Type B pancreatic cell (in vitro differentiated cells): ENCODE data around the gene SDR42E1. TPM values are rescaled to one million over a fixed set of nuclear protein-coding genes. Genes with fewer than 3 reads are reported as not detected.

Experiments used
- DNase-seq: peaks from one replicate; pipeline ENCODE4 v3.0.0; 2021; ENCODE audit warnings: mixed read lengths; ENCODE audit not compliant: unreplicated experiment; ENCODE audit errors: extremely low spot score
- H3K27ac Mint-ChIP-seq: 2 replicates; pipeline ENCODE4 v1.8.0; 2021; ENCODE audit warnings: mild to moderate bottlenecking, mixed read lengths
- H3K27me3 Mint-ChIP-seq: 2 replicates; pipeline ENCODE4 v1.8.0; 2021; ENCODE audit warnings: mixed read lengths
- H3K36me3 Mint-ChIP-seq: 2 replicates; pipeline ENCODE4 v1.8.0; 2021; ENCODE audit warnings: mixed read lengths
- H3K4me1 Mint-ChIP-seq: one replicate; pipeline ENCODE4 v1.8.0; 2021; ENCODE audit warnings: mixed read lengths; ENCODE audit not compliant: unreplicated experiment
- H3K4me3 Mint-ChIP-seq: 2 replicates; pipeline ENCODE4 v1.8.0; 2021; ENCODE audit warnings: mild to moderate bottlenecking, mixed read lengths
- H3K9me3 Mint-ChIP-seq: 2 replicates; pipeline ENCODE4 v1.8.0; 2021; ENCODE audit warnings: mixed read lengths
- CTCF ChIP-seq: fragments of 200-600 bp; sonication (generic); conservative IDR thresholded peaks from 2 replicates; pipeline ENCODE4 v1.5.0; 2021; ENCODE audit warnings: antibody characterized with exemption, mild to moderate bottlenecking
- total RNA-seq: library from RNA; stranded (reverse); gene quantifications from 2 replicates; pipeline ENCODE4 v1.2.1, GENCODE V29; 2021; ENCODE audit warnings: low replicate concordance

Gene SDR42E1
- total RNA-seq, 1 donor from 2014 or later: not detected

- H3K4me3 Mint-ChIP-seq: no peak overlapping the region
- H3K36me3 Mint-ChIP-seq: no peaks in the 10 kb centered on the region
- peaks cover 4% of the 10 kb centered on the region for H3K9me3 Mint-ChIP-seq
- TF ChIP-seq CTCF: no peak
- H3K27me3 Mint-ChIP-seq: peaks cover 15% of the 10 kb centered on the region
- peaks cover 4% of the 10 kb centered on the region for H3K4me1 Mint-ChIP-seq
- no peak for DNase-seq
- no peak overlapping the region for H3K27ac Mint-ChIP-seq
Observed at GRCh38 chr16:82037666-82038065, 26.4 kb upstream of the SDR42E1 start.

GRCh38 chr16:82037251-82037650 is 26.0 kb upstream of the SDR42E1 start:
- H3K4me1 Mint-ChIP-seq: peaks cover 4% of the 10 kb centered on the region
- H3K36me3 Mint-ChIP-seq: no peaks in the 10 kb centered on the region
- no peak for DNase-seq
- no peak overlapping the region for H3K4me3 Mint-ChIP-seq
- H3K9me3 Mint-ChIP-seq: peaks cover 4% of the 10 kb centered on the region
- TF ChIP-seq CTCF: no peak
- H3K27ac Mint-ChIP-seq: no peak overlapping the region
- H3K27me3 Mint-ChIP-seq: peaks cover 18% of the 10 kb centered on the region

GRCh38 chr16:82034981-82035612 is 23.8 kb upstream of the SDR42E1 start, which contains the start of gene HSD17B2:
Gene HSD17B2, plus strand, starts transcription at chr16:82035253. Its CDS starts 172 bp downstream, at chr16:82035425.
- no peak for TF ChIP-seq CTCF
- H3K36me3 Mint-ChIP-seq: no peaks in the 10 kb centered on the region
- H3K9me3 Mint-ChIP-seq: no peaks in the 10 kb centered on the region
- H3K27ac Mint-ChIP-seq: peak within 1 kb of the TSS; percentile 37
- H3K4me3 Mint-ChIP-seq: peak within 1 kb of the TSS; percentile 60
- H3K27me3 Mint-ChIP-seq: peaks cover 19% of the 10 kb centered on the region
- H3K4me1 Mint-ChIP-seq: peaks cover 4% of the 10 kb centered on the region
- DNase-seq: no peak

GRCh38 chr16:82033683-82034300 is 22.5 kb upstream of the SDR42E1 start:
- H3K27ac Mint-ChIP-seq: no peak overlapping the region
- no peaks in the 10 kb centered on the region for H3K9me3 Mint-ChIP-seq
- H3K27me3 Mint-ChIP-seq: peaks cover 13% of the 10 kb centered on the region
- H3K4me1 Mint-ChIP-seq: peaks cover 4% of the 10 kb centered on the region
- H3K4me3 Mint-ChIP-seq: no peak overlapping the region
- no peak for TF ChIP-seq CTCF
- no peak for DNase-seq
- H3K36me3 Mint-ChIP-seq: no peaks in the 10 kb centered on the region

- Mint-ChIP-seq H3K4me1 (peaks cover 4% of the 10 kb centered on the region), H3K27ac (no peak overlapping the region), H3K36me3 (no peaks in the 10 kb centered on the region), H3K4me3 (no peak overlapping the region), H3K9me3 (no peaks in the 10 kb centered on the region), H3K27me3 (peaks cover 9% of the 10 kb centered on the region)
- no peak for TF ChIP-seq CTCF
- no peak for DNase-seq
Observed at GRCh38 chr16:82033006-82033405, 21.7 kb upstream of the SDR42E1 start.
